Epithelial cell of proximal tubule (primary cell): ENCODE measurements around the gene DNAJC15. TPM values are rescaled to one million over a fixed set of nuclear protein-coding genes. Genes with fewer than 3 reads are reported as not detected.
A peak's percentile ranks its signal among the peaks of the same experiment; 100 is the strongest.

Source experiments
- DNase-seq: peaks from one replicate; pipeline ENCODE4 v3.0.0-alpha.2; 2011; ENCODE audit warnings: low read depth
- H3K4me3 ChIP-seq: 2 replicates; pipeline ENCODE4 v1.5.1; 2011; ENCODE audit warnings: low read depth, mild to moderate bottlenecking, low read length
- CTCF ChIP-seq: conservative IDR thresholded peaks from 2 replicates; pipeline ENCODE4 v1.5.1; 2012; ENCODE audit warnings: low read depth, mild to moderate bottlenecking, low read length
- total RNA-seq: library from RNA; depleted of rRNA; stranded (reverse); fragments of >200 nt; gene quantifications from 2 replicates; pipeline ENCODE4 v1.2.3, GENCODE V29; 2015

Gene DNAJC15
- total RNA-seq, 1 donor from 2014 or later, result 37.5 TPM

DNA sequence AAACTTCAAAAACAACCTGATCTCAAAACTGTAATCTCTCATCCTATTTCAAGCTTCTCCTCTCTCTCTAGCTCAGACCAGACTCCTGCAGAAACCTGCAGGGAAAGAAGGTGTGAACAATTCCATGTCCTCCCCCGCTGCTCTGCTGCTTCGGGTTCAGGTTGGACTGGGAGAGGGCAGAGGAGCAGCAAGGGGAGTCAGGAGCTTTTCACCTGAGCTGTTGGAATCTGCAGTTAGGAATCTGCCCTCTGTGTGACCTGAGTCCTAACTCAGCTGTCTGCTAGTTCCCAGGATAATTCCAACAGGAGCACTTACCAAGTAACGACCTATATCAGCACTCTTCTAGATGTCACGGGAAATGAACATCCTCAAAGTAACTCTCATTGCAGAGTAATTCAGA is 118.3 kb downstream of the DNAJC15 start:
- TF ChIP-seq CTCF, result no peak
- H3K4me3 ChIP-seq, result no peak overlapping the region
- no peak for DNase-seq

DNA sequence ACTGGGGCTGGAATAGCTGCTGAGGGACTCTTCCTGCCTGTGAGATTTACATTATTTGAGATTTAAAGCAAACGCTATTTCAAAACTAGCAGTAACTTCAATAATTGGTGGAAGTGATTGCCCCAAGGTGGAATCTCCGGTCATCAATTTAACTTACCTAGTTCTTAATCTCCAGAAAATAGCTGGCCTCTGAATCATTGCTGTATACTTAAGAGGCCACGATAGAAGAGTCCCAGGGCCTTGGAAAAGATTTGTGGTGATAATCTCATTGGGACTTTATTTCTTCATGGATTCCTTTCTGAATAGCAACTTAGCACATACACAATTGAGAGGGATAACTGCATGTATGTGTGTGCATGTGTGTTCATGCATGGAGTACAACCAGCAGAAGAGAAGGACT is 120.2 kb downstream of the DNAJC15 start:
- no peak overlapping the region for H3K4me3 ChIP-seq
- no peak for DNase-seq
- no peak for TF ChIP-seq CTCF

GRCh38 chr13:43145534-43146196 is 122.3 kb downstream of the DNAJC15 start:
- no peak overlapping the region for H3K4me3 ChIP-seq
- no peak for TF ChIP-seq CTCF
- DNase-seq, result no peak

- H3K4me3 ChIP-seq, result no peak overlapping the region
- TF ChIP-seq CTCF, result no peak
- DNase-seq, result no peak
Measured at GRCh38 chr13:43146400-43146799, 123.0 kb downstream of the DNAJC15 start.

DNA sequence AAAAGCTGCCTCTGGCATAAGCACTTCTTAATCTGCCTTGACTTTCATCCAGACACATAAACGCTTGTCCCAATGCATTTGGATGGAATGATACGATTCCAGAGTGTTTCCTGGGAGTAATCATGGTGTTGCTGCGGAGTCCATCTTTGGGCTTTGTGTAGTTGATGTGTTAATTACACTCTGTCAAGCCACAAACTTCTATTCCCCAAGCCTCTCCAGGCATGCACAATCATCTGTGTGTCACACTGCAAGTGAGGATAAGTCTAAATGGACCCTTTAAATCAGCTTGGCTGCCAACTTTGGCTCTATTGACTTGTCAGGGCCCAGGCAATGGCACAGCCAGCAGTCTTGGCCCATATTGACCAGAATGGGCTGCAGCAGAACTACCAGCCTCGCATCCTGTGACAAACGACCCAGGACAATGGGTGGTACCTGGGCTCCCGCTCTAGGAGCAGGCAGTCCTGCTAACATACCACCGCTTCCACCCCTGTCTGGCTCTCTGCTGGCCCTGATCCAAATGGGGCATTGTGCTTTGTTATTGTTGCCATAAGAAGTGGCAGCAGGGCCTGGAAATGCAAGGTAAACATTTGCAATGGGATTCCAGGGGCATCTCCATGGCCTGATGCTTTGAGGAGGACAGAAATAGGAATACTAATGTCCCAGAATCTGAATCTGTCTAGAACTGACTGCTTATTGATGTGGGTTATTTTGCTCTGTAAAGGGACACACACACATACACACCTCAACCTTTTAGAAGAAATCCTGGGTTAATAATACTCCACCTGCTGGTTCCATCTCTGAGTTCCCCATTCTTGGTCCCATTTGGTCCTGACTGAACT is 127.2 kb downstream of the DNAJC15 start:
- no peak for TF ChIP-seq CTCF
- no peak overlapping the region for H3K4me3 ChIP-seq
- DNase-seq, result no peak

DNA sequence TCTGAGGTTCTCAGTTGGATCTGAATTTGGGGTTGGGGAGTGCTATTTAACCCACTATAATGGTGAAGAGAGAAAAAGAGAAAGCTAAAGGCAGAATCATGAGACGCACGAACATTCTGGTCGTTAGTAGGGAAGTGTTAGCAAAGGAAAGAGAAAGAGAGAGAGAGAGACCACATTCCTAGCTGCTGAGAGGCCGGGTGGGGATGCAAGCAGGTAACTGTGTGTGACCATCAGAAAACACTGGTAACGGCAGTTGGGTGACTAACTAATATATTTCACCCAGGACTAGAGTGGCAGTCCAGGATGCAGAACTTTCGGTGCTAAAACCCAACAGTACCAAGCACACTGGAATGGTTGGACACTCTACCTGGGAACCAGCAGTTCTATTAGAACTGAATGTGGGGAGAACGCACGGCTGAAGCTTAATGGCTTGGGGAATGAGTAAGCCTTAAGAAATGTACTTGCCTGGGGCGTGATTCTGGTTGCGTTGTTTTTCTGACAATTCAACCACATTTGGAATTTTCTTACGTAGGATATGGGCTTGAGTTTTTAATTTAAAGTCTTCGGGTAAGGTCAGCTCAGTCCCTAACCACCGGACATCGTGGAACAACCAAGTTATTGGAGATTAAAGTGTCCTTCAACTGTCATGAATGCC is 130.2 kb downstream of the DNAJC15 start:
- TF ChIP-seq CTCF, result no peak
- no peak overlapping the region for H3K4me3 ChIP-seq
- DNase-seq, result peak; percentile 35
